K562 (cell line): ENCODE results near the gene ALDH16A1. TPM values are rescaled to one million over a fixed set of nuclear protein-coding genes. Genes with fewer than 3 reads are reported as not detected.

ENCODE experiments used
- BHLHE40 ChIP-seq: IDR thresholded peaks from 2 replicates; pipeline ENCODE4 v1.6.1; 2011; ENCODE audit warnings: low read length, improper control_type of control experiment
- CBFB ChIP-seq: sonication (generic); formaldehyde crosslinking; IDR thresholded peaks from 2 replicates; pipeline ENCODE4 v1.4.0; 2020; ENCODE audit warnings: mild to moderate bottlenecking, missing genetic modification reagents
- FOXJ3 ChIP-seq: sonication (generic); formaldehyde crosslinking; IDR thresholded peaks from 2 replicates; pipeline ENCODE4 v1.4.0; 2020; ENCODE audit warnings: mild to moderate bottlenecking, missing genetic modification reagents
- MAFG ChIP-seq: fragments of 450-650 bp; conservative IDR thresholded peaks from 2 replicates; pipeline ENCODE4 v1.6.1; 2016; ENCODE audit warnings: missing genetic modification characterization, missing compliant biosample characterization
- MBD1 ChIP-seq: fragments of 250-450 bp; sonication (Bioruptor Pico); IDR thresholded peaks from 2 replicates; pipeline ENCODE4 v1.8.0; 2022; ENCODE audit warnings: inconsistent platforms
- NFE2L1 ChIP-seq: fragments of 450-650 bp; IDR thresholded peaks from 2 replicates; pipeline ENCODE4 v1.6.1; 2016; ENCODE audit warnings: missing genetic modification characterization, low read depth, mild to moderate bottlenecking, missing compliant biosample characterization, moderate library complexity, borderline replicate concordance
- PCBP2 ChIP-seq: fragments of 200-400 bp; formaldehyde crosslinking; IDR thresholded peaks from 2 replicates; pipeline ENCODE4 v1.6.1; 2018; ENCODE audit warnings: low read length, low read depth, mild to moderate bottlenecking, moderate library complexity; ENCODE audit not compliant: poor library complexity, severe bottlenecking
- RUNX1 ChIP-seq: sonication (generic); IDR thresholded peaks from 2 replicates; pipeline ENCODE4 v1.6.1; 2016; ENCODE audit warnings: antibody characterized with exemption, low read depth
- ZNF12 ChIP-seq: sonication (generic); formaldehyde crosslinking; IDR thresholded peaks from 2 replicates; pipeline ENCODE4 v1.4.0; 2020; ENCODE audit warnings: mild to moderate bottlenecking, missing genetic modification reagents
- polyA plus RNA-seq, 8 experiments: library from polyadenylated mRNA; depleted of rRNA in 4 of 8; stranded (reverse) in 5 of 8; unstranded in 3 of 8; fragments of >200 nt; fragmentation: Nextera tagmentation in 2 of 8; fragmentation: Illumina TruSeq in 1 of 8; extraction: Ambion mirVana in 2 of 8; extraction: Trizol in 1 of 8; gene quantifications; 2 replicates each; pipeline versions ENCODE4 v1.2.1 to v1.2.3, GENCODE V29; 2011 to 2014; ENCODE audit warnings: inconsistent platforms in 1 of 8, missing spikeins in 1 of 8
- total RNA-seq, 7 experiments: library from RNA; depleted of rRNA in 6 of 7; stranded (reverse); fragments of >200 nt in 6 of 7; fragmentation: Illumina TruSeq in 2 of 7; extraction: Trizol in 2 of 7; gene quantifications; 2 replicates each; pipeline versions ENCODE4 v1.2.1 to v1.2.3, GENCODE V29; 2011 to 2021; ENCODE audit warnings: low replicate concordance in 1 of 7
- TF ChIP-seq, protein P1 (sequence below): fragments of 450-650 bp; IDR thresholded peaks from 2 replicates; pipeline ENCODE4 v1.6.1; 2018; ENCODE audit not compliant: partially characterized antibody
- TF ChIP-seq, protein P2 (sequence below): fragments of 150-350 bp; IDR thresholded peaks from 2 replicates; pipeline ENCODE4 v1.6.1; 2014; ENCODE audit warnings: low read depth, mild to moderate bottlenecking, low read length, borderline replicate concordance
- TF ChIP-seq, protein P3 (sequence below), 2 experiments: IDR thresholded peaks in 1 of 2; conservative IDR thresholded peaks in 1 of 2; 2 replicates each; pipeline ENCODE4 v1.6.1; 2016; ENCODE audit warnings: low read depth in 2 of 2, mild to moderate bottlenecking in 1 of 2, missing compliant biosample characterization in 1 of 2, missing genetic modification characterization in 1 of 2, moderate library complexity in 1 of 2

ALDH16A1 gene
- total and polyA plus RNA-seq, 9 of the 15 experiments (the other 6 are each of a cell fraction or from before 2014, with no cell fraction given): 2.2 to 52.2 (median 7.6) TPM

- TF ChIP-seq, protein P1, sequence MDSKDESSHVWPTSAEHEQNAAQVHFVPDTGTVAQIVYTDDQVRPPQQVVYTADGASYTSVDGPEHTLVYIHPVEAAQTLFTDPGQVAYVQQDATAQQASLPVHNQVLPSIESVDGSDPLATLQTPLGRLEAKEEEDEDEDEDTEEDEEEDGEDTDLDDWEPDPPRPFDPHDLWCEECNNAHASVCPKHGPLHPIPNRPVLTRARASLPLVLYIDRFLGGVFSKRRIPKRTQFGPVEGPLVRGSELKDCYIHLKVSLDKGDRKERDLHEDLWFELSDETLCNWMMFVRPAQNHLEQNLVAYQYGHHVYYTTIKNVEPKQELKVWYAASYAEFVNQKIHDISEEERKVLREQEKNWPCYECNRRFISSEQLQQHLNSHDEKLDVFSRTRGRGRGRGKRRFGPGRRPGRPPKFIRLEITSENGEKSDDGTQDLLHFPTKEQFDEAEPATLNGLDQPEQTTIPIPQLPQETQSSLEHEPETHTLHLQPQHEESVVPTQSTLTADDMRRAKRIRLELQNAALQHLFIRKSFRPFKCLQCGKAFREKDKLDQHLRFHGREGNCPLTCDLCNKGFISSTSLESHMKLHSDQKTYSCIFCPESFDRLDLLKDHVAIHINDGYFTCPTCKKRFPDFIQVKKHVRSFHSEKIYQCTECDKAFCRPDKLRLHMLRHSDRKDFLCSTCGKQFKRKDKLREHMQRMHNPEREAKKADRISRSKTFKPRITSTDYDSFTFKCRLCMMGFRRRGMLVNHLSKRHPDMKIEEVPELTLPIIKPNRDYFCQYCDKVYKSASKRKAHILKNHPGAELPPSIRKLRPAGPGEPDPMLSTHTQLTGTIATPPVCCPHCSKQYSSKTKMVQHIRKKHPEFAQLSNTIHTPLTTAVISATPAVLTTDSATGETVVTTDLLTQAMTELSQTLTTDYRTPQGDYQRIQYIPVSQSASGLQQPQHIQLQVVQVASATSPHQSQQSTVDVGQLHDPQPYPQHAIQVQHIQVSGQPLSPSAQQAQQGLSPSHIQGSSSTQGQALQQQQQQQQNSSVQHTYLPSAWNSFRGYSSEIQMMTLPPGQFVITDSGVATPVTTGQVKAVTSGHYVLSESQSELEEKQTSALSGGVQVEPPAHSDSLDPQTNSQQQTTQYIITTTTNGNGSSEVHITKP: no peak
- TF ChIP-seq BHLHE40 (no peak), MBD1 (CRISPR knock-in tag) (no peak), PCBP2 (no peak), CBFB (CRISPR knock-in tag) (no peak), MAFG (no peak), FOXJ3 (CRISPR knock-in tag) (no peak), ZNF12 (no peak), NFE2L1 (tag) (no peak), RUNX1 (no peak)
- TF ChIP-seq, protein P2, sequence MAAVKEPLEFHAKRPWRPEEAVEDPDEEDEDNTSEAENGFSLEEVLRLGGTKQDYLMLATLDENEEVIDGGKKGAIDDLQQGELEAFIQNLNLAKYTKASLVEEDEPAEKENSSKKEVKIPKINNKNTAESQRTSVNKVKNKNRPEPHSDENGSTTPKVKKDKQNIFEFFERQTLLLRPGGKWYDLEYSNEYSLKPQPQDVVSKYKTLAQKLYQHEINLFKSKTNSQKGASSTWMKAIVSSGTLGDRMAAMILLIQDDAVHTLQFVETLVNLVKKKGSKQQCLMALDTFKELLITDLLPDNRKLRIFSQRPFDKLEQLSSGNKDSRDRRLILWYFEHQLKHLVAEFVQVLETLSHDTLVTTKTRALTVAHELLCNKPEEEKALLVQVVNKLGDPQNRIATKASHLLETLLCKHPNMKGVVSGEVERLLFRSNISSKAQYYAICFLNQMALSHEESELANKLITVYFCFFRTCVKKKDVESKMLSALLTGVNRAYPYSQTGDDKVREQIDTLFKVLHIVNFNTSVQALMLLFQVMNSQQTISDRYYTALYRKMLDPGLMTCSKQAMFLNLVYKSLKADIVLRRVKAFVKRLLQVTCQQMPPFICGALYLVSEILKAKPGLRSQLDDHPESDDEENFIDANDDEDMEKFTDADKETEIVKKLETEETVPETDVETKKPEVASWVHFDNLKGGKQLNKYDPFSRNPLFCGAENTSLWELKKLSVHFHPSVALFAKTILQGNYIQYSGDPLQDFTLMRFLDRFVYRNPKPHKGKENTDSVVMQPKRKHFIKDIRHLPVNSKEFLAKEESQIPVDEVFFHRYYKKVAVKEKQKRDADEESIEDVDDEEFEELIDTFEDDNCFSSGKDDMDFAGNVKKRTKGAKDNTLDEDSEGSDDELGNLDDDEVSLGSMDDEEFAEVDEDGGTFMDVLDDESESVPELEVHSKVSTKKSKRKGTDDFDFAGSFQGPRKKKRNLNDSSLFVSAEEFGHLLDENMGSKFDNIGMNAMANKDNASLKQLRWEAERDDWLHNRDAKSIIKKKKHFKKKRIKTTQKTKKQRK: no peak
- TF ChIP-seq, protein P3, sequence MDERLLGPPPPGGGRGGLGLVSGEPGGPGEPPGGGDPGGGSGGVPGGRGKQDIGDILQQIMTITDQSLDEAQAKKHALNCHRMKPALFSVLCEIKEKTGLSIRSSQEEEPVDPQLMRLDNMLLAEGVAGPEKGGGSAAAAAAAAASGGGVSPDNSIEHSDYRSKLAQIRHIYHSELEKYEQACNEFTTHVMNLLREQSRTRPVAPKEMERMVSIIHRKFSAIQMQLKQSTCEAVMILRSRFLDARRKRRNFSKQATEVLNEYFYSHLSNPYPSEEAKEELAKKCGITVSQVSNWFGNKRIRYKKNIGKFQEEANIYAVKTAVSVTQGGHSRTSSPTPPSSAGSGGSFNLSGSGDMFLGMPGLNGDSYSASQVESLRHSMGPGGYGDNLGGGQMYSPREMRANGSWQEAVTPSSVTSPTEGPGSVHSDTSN (CRISPR knock-in tag; IDR thresholded peaks at IDR 0.05; ENCODE audit: low read depth): no peak
- TF ChIP-seq, protein P3 (tag; conservative IDR thresholded peaks at IDR 0.05; ENCODE audit: low read depth): no peak
Observed at GRCh38 chr19:49492573-49493405, 39.8 kb downstream of the ALDH16A1 start (continued).
